ENCODE results near the gene PRDX6. TPM values are rescaled to one million over a fixed set of nuclear protein-coding genes. Genes with fewer than 3 reads are reported as not detected.

PRDX6 gene
- polyA plus RNA-seq, 1 experiment: 885 TPM

DNA sequence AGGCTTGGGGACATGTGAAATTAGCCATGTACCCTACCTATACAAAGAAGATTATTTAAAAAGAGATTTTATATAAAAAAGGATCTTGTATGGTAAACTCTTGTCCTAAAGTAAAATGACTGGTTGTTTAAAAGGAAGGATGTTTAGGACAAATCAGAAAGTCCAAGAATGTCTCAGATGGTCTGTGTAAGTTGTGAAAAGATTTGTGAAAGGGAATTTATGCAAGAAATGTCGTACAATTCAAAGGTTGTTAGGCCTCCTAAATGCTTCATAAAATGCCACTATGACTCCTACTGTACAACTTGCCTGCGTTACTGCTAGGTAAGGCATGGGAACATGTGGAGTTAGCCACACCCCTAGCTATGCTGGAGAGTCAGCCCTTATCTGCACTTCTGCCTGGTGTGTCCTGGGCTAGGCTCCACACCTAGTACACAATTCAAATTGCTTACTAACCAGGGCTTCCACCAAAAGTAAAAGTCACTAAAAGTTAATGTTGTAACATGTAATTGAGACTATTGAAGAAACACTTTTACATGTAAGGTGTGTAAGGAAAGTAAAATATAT lies 19.7 kb downstream of the PRDX6 start:
- ChIA-PET POLR2A (no interaction called here), CTCF (no interaction called here)
- no peaks in the 10 kb centered on the region for H3K36me3 ChIP-seq (ENCODE audit: control insufficient read depth, insufficient read depth, low read length)
- no peak for DNase-seq (ENCODE audit: low read depth)
- TF ChIP-seq CTCF (IDR thresholded peaks at IDR 0.05; ENCODE audit: insufficient read depth, low read depth, low read length): no peak
- no peaks in the 10 kb centered on the region for H3K27me3 ChIP-seq (ENCODE audit: control insufficient read depth, insufficient read depth, low read length)
- no peak overlapping the region for H3K4me3 ChIP-seq (ENCODE audit: low read depth, low read length)

- ChIA-PET POLR2A (no interaction called here), CTCF (interaction anchor here (1.7 kb wide), 1 partner anchor 14 kb away, joined by 3 read pairs; no protein-coding TSS in a partner anchor)
- no peak for TF ChIP-seq CTCF (IDR thresholded peaks at IDR 0.05; ENCODE audit: insufficient read depth, low read depth, low read length)
- Histone ChIP-seq H3K36me3 (ENCODE audit: control insufficient read depth, insufficient read depth, low read length) (no peaks in the 10 kb centered on the region), H3K27me3 (ENCODE audit: control insufficient read depth, insufficient read depth, low read length) (no peaks in the 10 kb centered on the region), H3K4me3 (ENCODE audit: low read depth, low read length) (no peak overlapping the region)
- DNase-seq (ENCODE audit: low read depth): no peak
Measured at GRCh38 chr1:173499729-173500128, 22.6 kb downstream of the PRDX6 start.

GRCh38 chr1:173502104-173502503 lies 25.0 kb downstream of the PRDX6 start:
- CTCF ChIA-PET: interaction anchor here (0.6 kb wide), 1 partner anchor 1056 kb away, joined by 4 read pairs; no protein-coding TSS in a partner anchor
- POLR2A ChIA-PET: no interaction called here
- no peak for TF ChIP-seq CTCF (IDR thresholded peaks at IDR 0.05; ENCODE audit: insufficient read depth, low read depth, low read length)
- Histone ChIP-seq H3K4me3 (ENCODE audit: low read depth, low read length) (no peak overlapping the region), H3K36me3 (ENCODE audit: control insufficient read depth, insufficient read depth, low read length) (no peaks in the 10 kb centered on the region), H3K27me3 (ENCODE audit: control insufficient read depth, insufficient read depth, low read length) (no peaks in the 10 kb centered on the region)
- no peak for DNase-seq (ENCODE audit: low read depth)

- Histone ChIP-seq H3K36me3 (ENCODE audit: control insufficient read depth, insufficient read depth, low read length) (no peaks in the 10 kb centered on the region), H3K27me3 (ENCODE audit: control insufficient read depth, insufficient read depth, low read length) (no peaks in the 10 kb centered on the region), H3K4me3 (ENCODE audit: low read depth, low read length) (no peak overlapping the region)
- CTCF ChIA-PET: no interaction called here
- POLR2A ChIA-PET: no interaction called here
- no peak for TF ChIP-seq CTCF (IDR thresholded peaks at IDR 0.05; ENCODE audit: insufficient read depth, low read depth, low read length)
- no peak for DNase-seq (ENCODE audit: low read depth)
Measured at GRCh38 chr1:173503391-173503790, 26.3 kb downstream of the PRDX6 start.

- no peak for TF ChIP-seq CTCF (IDR thresholded peaks at IDR 0.05; ENCODE audit: insufficient read depth, low read depth, low read length)
Measured at GRCh38 chr1:173504268-173504667, 27.1 kb downstream of the PRDX6 start.

More at GRCh38 chr1:173504268-173504667, 27.1 kb downstream of the PRDX6 start:
- no peak overlapping the region for H3K4me3 ChIP-seq (ENCODE audit: low read depth, low read length)
- POLR2A ChIA-PET: no interaction called here
- DNase-seq (ENCODE audit: low read depth): no peak
- H3K36me3 ChIP-seq (ENCODE audit: control insufficient read depth, insufficient read depth, low read length): no peaks in the 10 kb centered on the region
- CTCF ChIA-PET: no interaction called here
- H3K27me3 ChIP-seq (ENCODE audit: control insufficient read depth, insufficient read depth, low read length): no peaks in the 10 kb centered on the region

Data from BJ (cell line).